Measurements from ENCODE around the gene UBR4. TPM values are rescaled to one million over a fixed set of nuclear protein-coding genes. Genes with fewer than 3 reads are reported as not detected.

UBR4 gene
- total RNA-seq, 2 donors from 2014 or later = 97.7 to 114 TPM

DNA sequence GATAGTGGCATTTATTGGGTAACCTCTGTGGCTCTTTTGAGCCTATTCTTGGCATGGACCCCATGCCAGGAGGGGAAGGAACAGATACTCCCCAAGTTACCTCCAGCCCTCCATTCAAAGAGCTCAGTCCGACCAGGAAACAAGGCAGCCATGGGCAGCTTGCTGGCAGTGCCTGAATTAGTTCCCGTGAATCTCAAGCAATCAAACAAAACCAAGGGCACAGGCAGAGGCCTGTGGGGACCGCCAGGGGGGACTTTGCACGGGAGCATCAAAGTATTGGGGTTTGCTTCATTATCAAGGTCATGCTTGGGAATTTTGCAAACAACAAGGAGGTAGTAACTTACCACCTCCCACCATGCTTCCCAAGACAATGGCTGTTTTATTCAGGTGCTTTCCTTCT lies 172.4 kb downstream of the UBR4 start:
- Histone ChIP-seq H3K27me3 (no peaks in the 10 kb centered on the region), H3K4me3 (no peak overlapping the region), H3K9ac (ENCODE audit: low read depth in 2 of 2, low read length in 2 of 2) (no peak overlapping the region), H3K4me1 (no peaks in the 10 kb centered on the region), H3K36me3 (no peaks in the 10 kb centered on the region), H3K27ac (no peak overlapping the region), H3K9me3 (no peaks in the 10 kb centered on the region)
- intact Hi-C loops (cut with DNase I) = no loop called here
- no peak for TF ChIP-seq CTCF (IDR thresholded peaks at IDR 0.05)
- DNase-seq = no peak

DNA sequence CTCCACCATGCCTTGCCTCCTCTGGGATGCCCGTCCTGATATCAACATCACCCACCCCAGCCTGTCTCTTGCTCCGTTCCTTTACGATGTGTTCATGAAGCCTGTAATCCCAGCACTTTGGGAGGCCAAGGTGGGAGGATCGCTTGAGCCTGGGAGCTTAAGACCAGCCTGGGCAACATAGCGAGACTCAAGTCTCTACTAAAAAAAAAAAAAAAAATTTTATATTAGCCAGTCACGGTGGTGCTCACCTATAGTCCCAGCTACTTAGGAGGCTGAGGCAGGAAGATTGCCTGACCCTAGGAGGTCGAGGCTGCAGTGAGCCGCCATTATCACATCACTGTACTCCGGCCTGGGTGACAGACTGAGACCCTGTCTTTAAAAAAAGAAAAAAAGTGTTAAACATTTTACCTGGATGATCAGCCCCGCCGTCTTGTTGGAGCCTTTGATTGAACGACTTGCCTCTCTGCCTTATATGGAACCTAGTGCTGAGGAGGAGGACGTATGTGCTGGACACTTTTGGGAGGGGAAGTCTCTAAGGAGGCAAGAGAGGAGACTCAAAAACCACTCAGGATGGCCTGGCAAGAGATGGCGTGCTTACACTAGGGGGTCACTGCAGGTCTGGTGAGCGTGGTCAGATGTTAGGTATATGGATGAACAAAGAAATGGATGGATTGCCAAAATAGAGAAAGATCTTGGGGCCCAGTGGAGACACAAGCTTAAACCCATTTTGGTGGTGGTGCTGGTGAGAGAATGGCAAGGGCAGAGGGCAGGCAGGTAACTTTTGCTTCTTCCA lies 173.1 kb downstream of the UBR4 start:
- no peak for TF ChIP-seq CTCF (IDR thresholded peaks at IDR 0.05)
- no peak for DNase-seq
- no peak overlapping the region for H3K4me3 ChIP-seq

GRCh38 chr1:19036041-19036812 lies 173.8 kb downstream of the UBR4 start:
- Histone ChIP-seq H3K36me3 (no peaks in the 10 kb centered on the region), H3K27ac (no peak overlapping the region), H3K9ac (ENCODE audit: low read depth in 2 of 2, low read length in 2 of 2) (no peak overlapping the region), H3K9me3 (no peaks in the 10 kb centered on the region), H3K27me3 (no peaks in the 10 kb centered on the region), H3K4me1 (no peaks in the 10 kb centered on the region), H3K4me3 (no peak overlapping the region)
- TF ChIP-seq CTCF (IDR thresholded peaks at IDR 0.05) = no peak
- intact Hi-C loops (cut with DNase I) = no loop called here
- no peak for DNase-seq

More for the DNA sequence above, 173.1 kb downstream of the UBR4 start:
- intact Hi-C loops (cut with DNase I) = no loop called here
- H3K27me3 ChIP-seq = no peaks in the 10 kb centered on the region
- no peaks in the 10 kb centered on the region for H3K9me3 ChIP-seq
- no peak overlapping the region for H3K27ac ChIP-seq
- H3K4me1 ChIP-seq = no peaks in the 10 kb centered on the region
- no peak overlapping the region for H3K9ac ChIP-seq (ENCODE audit: low read depth in 2 of 2, low read length in 2 of 2)
- no peaks in the 10 kb centered on the region for H3K36me3 ChIP-seq

DNA sequence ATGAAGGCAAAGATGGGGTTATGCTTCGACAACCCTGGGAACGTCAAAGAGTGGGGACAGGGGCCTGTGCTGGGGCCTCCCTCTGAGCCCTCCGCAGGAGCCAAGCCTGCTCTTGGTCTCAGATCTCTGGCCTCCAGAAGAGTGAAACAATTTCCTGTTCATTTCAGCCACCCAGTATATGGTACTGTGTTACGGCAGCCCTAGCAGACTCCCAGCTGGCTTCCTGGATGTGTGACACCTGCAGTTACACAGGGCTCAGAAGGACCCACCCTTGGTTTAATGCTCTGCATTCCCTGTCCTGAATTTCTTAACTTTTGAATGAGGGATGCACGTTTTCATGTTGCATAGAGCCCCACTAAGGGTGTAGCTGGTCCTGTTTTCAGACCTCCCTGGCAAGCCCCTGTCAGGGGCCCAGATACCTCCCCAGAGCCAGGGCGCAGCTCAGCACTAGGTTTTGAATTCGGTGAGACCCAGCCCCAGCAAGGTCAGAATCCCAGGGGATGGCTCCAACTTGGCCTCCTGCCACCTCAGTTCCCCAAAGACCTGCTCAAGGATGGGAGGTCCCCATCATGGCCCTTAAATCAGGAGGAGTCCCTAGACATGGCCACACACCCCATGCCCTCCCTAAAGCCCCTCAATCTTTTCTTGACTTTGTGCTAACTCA lies 174.6 kb downstream of the UBR4 start:
- no peak overlapping the region for H3K27ac ChIP-seq
- H3K36me3 ChIP-seq = no peaks in the 10 kb centered on the region
- no peaks in the 10 kb centered on the region for H3K27me3 ChIP-seq
- intact Hi-C loops (cut with DNase I) = no loop called here
- no peaks in the 10 kb centered on the region for H3K4me1 ChIP-seq
- H3K9me3 ChIP-seq = no peaks in the 10 kb centered on the region
- TF ChIP-seq CTCF (IDR thresholded peaks at IDR 0.05) = no peak
- no peak for DNase-seq
- no peak overlapping the region for H3K9ac ChIP-seq (ENCODE audit: low read depth in 2 of 2, low read length in 2 of 2)
- H3K4me3 ChIP-seq = no peak overlapping the region

DNA sequence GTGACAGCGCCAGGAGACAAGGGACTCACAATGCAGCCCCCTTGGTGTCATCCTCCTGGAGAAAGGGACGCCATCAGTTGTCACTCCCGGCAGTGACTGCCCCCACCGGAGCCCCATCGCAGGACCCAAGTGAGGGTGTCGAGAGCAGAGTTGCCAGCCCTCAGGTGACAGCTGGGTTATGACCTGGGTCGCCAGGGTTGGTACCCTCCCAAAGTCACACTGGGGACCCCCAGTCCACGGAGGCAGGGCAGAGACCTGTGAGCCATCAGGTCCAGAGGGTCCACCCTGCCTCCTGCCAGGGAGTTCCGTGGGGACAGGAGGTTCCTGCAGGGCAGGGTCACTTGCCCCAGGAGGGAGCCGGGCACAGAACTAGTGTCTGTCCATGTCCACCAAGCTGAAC lies 175.3 kb downstream of the UBR4 start:
- Histone ChIP-seq H3K9ac (ENCODE audit: low read depth in 2 of 2, low read length in 2 of 2) (no peak overlapping the region), H3K9me3 (no peaks in the 10 kb centered on the region), H3K27me3 (no peaks in the 10 kb centered on the region), H3K4me1 (no peaks in the 10 kb centered on the region), H3K36me3 (no peaks in the 10 kb centered on the region), H3K4me3 (no peak overlapping the region), H3K27ac (no peak overlapping the region)
- intact Hi-C loops (cut with DNase I) = no loop called here
- no peak for TF ChIP-seq CTCF (IDR thresholded peaks at IDR 0.05)
- no peak for DNase-seq
